BE2C (cell line): Measurements from ENCODE around the gene MROH8.

Source experiments
- DNase-seq: peaks from one replicate; pipeline ENCODE4 v3.0.0-alpha.2; 2020
- H3K27me3 ChIP-seq: fragments of 250-450 bp; sonication (Bioruptor Pico); 2 replicates; pipeline ENCODE4 v1.5.1; 2020; ENCODE audit warnings: mild to moderate bottlenecking
- H3K36me3 ChIP-seq: fragments of 250-450 bp; sonication (Bioruptor Pico); 2 replicates; pipeline ENCODE4 v1.5.1; 2020; ENCODE audit warnings: mild to moderate bottlenecking
- H3K4me1 ChIP-seq: fragments of 250-450 bp; sonication (Bioruptor Pico); 2 replicates; pipeline ENCODE4 v1.5.1; 2020
- H3K4me3 ChIP-seq: 2 replicates; pipeline ENCODE4 v1.5.1; 2011; ENCODE audit warnings: low read depth, low read length
- H3K9me3 ChIP-seq: fragments of 250-450 bp; sonication (Bioruptor Pico); 2 replicates; pipeline ENCODE4 v1.5.1; 2020
- CTCF ChIP-seq: IDR thresholded peaks from 2 replicates; pipeline ENCODE4 v1.5.1; 2012; ENCODE audit warnings: mild to moderate bottlenecking, low read depth, low read length

MROH8 gene

GRCh38 chr20:37222086-37222485 lies 42.7 kb upstream of the MROH8 start:
- Histone ChIP-seq H3K4me1 (peaks cover 18% of the 10 kb centered on the region), H3K27me3 (no peaks in the 10 kb centered on the region), H3K4me3 (no peak overlapping the region), H3K36me3 (peaks cover 92% of the 10 kb centered on the region), H3K9me3 (no peaks in the 10 kb centered on the region)
- DNase-seq: no peak
- TF ChIP-seq CTCF: no peak

GRCh38 chr20:37220731-37221130 lies 41.4 kb upstream of the MROH8 start:
- no peak for TF ChIP-seq CTCF
- no peak overlapping the region for H3K4me3 ChIP-seq
- no peak for DNase-seq
- no peaks in the 10 kb centered on the region for H3K9me3 ChIP-seq
- peaks cover 92% of the 10 kb centered on the region for H3K36me3 ChIP-seq
- no peaks in the 10 kb centered on the region for H3K27me3 ChIP-seq
- H3K4me1 ChIP-seq: peaks cover 18% of the 10 kb centered on the region

GRCh38 chr20:37219751-37220668 lies 40.7 kb upstream of the MROH8 start:
- Histone ChIP-seq H3K4me1 (peaks cover 18% of the 10 kb centered on the region), H3K27me3 (no peaks in the 10 kb centered on the region), H3K4me3 (no peak overlapping the region), H3K36me3 (peaks cover 92% of the 10 kb centered on the region), H3K9me3 (no peaks in the 10 kb centered on the region)
- no peak for DNase-seq
- no peak for TF ChIP-seq CTCF

GRCh38 chr20:37218976-37219375 lies 39.6 kb upstream of the MROH8 start:
- no peak for DNase-seq
- Histone ChIP-seq H3K4me3 (no peak overlapping the region), H3K4me1 (peaks cover 18% of the 10 kb centered on the region), H3K9me3 (no peaks in the 10 kb centered on the region), H3K36me3 (peaks cover 90% of the 10 kb centered on the region), H3K27me3 (no peaks in the 10 kb centered on the region)
- no peak for TF ChIP-seq CTCF

DNA sequence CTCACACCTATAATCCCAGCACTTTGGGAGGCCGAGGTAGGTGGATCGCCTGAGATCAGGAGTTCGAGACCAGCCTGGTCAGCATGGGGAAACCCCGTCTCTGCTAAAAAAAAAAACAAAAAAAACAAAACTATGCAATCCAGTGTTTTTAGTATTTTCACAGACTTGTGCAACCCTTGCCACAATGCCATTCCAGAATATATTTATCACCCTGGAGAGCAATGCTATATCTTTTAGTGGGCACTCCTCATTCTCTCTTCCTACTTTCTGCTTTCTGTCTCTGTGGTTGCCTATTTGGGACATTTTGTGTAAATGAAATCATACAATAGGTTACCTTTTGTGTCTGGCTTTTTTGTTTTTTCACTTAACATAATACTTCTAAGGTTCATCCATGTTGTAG lies 39.1 kb upstream of the MROH8 start:
- peaks cover 15% of the 10 kb centered on the region for H3K4me1 ChIP-seq
- no peaks in the 10 kb centered on the region for H3K9me3 ChIP-seq
- H3K4me3 ChIP-seq: no peak overlapping the region
- no peak for DNase-seq
- no peak for TF ChIP-seq CTCF
- peaks cover 90% of the 10 kb centered on the region for H3K36me3 ChIP-seq
- no peaks in the 10 kb centered on the region for H3K27me3 ChIP-seq

- Histone ChIP-seq H3K9me3 (no peaks in the 10 kb centered on the region), H3K4me3 (no peak overlapping the region), H3K36me3 (peaks cover 98% of the 10 kb centered on the region), H3K4me1 (no peaks in the 10 kb centered on the region), H3K27me3 (no peaks in the 10 kb centered on the region)
- DNase-seq: no peak
- TF ChIP-seq CTCF: no peak
Measured at GRCh38 chr20:37209661-37210314, 30.4 kb upstream of the MROH8 start.
